Superior temporal gyrus (tissue), 1 donor: ENCODE measurements around the gene SLC5A5.

Experiments used
- DNase-seq: peaks from one replicate; pipeline ENCODE4 v3.0.0-alpha.2; 2016; ENCODE audit errors: extremely low spot score

Gene SLC5A5

GRCh38 chr19:17847538-17848366 lies 24.0 kb upstream of the SLC5A5 start, which contains the start of gene JAK3:
Gene JAK3 (minus strand): TSS chr19:17847982. CDS start chr19:17844417, 3,565 bp downstream.
- DNase-seq: peak; percentile 16

DNA sequence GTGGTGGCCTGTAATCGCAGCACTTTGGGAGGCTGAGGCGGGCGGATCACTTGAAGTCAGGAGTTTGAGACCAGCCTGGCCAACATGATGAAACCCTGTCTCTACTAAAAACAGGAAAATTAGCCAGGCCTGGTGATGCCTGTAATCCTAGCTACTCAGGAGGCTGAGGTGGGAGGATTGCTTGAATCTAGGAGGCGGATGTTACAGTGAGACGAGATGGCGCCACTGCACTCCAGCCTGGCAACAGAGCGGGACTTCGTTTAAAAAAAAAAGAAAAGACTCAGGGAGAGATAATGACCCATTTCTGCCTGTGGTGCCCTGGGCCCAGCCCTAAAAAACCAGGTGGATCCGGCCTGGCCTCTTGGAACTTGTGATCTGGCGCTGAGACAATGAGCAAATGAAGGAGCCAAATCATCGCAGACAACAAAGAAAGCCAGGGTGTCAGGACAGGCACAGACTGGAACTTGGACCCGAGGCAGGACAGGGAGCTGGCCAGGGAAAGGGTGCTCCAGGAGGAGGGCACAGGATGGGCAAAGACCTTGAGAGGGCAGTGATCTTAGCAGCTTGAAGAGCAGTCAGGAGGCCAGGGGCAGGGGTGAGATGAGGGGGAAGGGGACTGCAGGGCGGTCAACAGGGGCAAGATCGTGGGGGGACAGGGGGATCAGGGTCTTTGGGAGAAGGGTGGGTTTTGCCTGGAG lies 23.0 kb upstream of the SLC5A5 start:
- no peak for DNase-seq

DNA sequence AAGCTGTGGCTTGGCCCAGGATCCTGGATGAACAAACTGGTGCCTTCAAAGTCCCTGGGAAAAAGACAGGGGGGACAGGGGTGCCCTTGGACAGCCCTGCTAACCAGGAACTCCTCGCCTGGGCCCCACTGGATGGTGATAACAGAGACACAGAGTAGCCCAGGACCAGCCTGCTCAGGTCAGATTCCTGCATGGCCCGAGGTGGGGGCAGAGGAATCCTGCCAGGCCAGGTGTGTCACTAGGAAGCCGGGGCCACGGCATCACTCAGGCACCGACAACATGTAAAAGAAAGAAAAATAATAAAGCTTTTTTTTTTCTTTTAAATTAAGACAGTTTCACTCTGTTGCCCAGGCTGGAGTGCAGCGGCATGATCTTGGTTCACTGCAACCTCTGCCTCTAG lies 17.7 kb upstream of the SLC5A5 start:
- no peak for DNase-seq

GRCh38 chr19:17855280-17856152 lies 16.2 kb upstream of the SLC5A5 start:
- DNase-seq: peak; percentile 92

GRCh38 chr19:17859533-17860330 lies 12.0 kb upstream of the SLC5A5 start, which contains the start of gene RPL18A:
Gene RPL18A (plus strand): TSS chr19:17859910. CDS start chr19:17859957, 47 bp downstream.
- peak; percentile 100 for DNase-seq

GRCh38 chr19:17860331-17860992 lies 11.3 kb upstream of the SLC5A5 start:
- no peak for DNase-seq

- DNase-seq: no peak
These were observed 10.8 kb upstream of the SLC5A5 start for GRCh38 chr19:17860993-17861360.

- DNase-seq: no peak
These were observed 10.0 kb upstream of the SLC5A5 start for GRCh38 chr19:17861542-17862402.

DNA sequence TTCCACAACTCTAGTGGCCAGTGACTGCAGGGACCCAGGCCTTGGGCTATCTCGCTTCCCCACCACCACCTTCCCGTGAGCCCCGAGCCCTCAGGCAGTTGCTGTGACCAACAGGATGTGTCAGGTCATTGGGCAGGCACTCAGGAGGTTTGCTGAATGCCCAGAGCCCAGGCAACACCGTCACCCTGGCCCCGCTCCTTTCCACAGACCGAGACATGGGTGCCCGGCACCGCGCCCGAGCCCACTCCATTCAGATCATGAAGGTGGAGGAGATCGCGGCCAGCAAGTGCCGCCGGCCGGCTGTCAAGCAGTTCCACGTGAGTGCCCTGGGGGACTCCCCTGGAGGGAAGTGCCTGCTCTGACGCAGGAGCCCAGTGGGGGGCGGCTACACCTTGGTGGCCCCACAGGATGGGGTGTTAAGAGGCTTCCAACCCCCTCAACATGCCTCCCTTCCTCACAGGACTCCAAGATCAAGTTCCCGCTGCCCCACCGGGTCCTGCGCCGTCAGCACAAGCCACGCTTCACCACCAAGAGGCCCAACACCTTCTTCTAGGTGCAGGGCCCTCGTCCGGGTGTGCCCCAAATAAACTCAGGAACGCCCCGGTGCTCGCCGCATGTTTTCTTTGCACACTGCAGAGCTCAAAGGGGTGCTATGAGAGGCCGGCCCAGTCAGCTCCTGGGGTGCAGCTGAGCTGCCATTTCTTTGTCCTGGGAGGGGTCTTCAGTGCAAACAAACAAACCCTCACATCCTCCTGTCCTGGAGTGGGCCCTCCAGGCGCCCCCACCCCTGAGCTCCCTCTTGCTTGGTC lies 8.8 kb upstream of the SLC5A5 start:
- DNase-seq: no peak

GRCh38 chr19:17863520-17864182 lies 8.1 kb upstream of the SLC5A5 start:
- DNase-seq: no peak

GRCh38 chr19:17865364-17866311 lies 6.1 kb upstream of the SLC5A5 start:
- DNase-seq: no peak

GRCh38 chr19:17866312-17866963 lies 5.3 kb upstream of the SLC5A5 start:
- DNase-seq: no peak

GRCh38 chr19:17866964-17867486 lies 4.7 kb upstream of the SLC5A5 start:
- no peak for DNase-seq

DNA sequence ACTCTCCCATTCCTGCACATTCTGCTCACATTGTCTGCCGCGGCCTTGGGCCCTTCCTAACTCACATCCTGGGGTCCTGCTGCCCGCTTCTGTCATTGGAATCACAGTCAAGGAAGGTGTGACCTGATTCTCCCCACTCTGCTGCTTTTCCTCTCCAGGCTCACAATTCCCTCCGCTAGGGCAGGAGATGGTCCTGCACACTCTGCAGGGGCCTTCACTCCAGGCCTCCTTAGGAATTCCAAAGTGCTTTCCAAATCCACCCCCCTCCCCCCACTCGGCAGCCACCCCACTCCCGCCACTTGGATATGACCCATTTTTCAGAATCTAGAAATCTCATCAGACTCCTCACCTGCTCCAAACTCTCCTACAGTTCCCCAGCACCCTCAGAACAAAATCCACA lies 3.1 kb upstream of the SLC5A5 start:
- no peak for DNase-seq

DNA sequence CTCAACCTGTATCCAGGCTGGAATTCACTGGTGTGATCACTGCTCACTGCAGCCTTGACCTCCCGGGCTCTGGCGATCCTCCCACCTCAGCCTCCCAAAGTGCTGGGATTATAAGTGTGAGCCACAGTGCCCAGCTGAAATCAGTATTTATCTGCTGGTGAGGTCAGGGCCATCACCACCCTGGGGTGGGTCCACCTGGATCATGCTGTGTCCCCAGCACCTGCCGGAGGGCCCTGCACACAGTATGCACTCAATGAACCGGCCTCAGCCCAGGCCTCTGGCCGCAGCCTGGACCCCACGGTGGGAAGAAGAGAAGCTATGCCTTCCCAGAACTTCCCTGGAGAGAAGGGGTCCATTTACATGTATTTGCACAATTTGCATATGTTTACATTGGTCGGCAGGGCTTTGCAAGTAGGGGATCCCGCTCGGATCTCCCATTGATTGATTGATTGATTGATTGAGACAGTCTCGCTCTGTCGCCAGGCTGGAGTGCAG lies 2.6 kb upstream of the SLC5A5 start:
- no peak for DNase-seq
